ENCODE measurements around the gene LIPM. TPM values are rescaled to one million over a fixed set of nuclear protein-coding genes. Genes with fewer than 3 reads are reported as not detected.

Gene LIPM
- total and polyA plus RNA-seq, 8 donors, result 0.14 TPM; not detected in 7

DNA sequence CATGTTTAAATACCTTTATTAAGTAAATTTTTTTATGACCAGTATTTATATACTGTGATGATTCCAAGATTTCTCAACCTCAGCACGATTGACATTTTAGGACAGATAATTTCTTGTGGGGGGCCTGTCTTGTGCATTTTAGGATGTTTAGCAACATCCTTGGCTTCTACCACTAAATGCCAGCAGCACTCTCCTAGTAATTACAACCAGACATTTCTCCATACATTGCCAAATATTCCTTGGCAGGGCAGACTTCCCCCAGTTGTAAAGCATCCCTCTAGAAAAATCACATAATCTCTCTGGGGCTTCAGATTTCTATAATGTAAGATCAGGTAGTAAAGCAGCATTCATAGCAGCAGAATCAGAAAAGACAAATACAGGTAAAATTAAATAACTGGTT lies 7.8 kb upstream of the LIPM start:
- Histone ChIP-seq H3K9me3 (no peaks in the 10 kb centered on the region), H3K4me1 (peaks cover 0 to 23% of the 10 kb centered on the region in 2 donors), H3K36me3 (no peaks in the 10 kb centered on the region), H3K4me3 (no peak overlapping the region), H3K27ac (no peak overlapping the region), H3K27me3 (peaks cover 0 to 5% of the 10 kb centered on the region in 2 donors)
- intact Hi-C loops (cut with DNase I), result no loop called here
- peak in 1 of 4 donors; percentile 4 for DNase-seq
- TF ChIP-seq, protein P1, sequence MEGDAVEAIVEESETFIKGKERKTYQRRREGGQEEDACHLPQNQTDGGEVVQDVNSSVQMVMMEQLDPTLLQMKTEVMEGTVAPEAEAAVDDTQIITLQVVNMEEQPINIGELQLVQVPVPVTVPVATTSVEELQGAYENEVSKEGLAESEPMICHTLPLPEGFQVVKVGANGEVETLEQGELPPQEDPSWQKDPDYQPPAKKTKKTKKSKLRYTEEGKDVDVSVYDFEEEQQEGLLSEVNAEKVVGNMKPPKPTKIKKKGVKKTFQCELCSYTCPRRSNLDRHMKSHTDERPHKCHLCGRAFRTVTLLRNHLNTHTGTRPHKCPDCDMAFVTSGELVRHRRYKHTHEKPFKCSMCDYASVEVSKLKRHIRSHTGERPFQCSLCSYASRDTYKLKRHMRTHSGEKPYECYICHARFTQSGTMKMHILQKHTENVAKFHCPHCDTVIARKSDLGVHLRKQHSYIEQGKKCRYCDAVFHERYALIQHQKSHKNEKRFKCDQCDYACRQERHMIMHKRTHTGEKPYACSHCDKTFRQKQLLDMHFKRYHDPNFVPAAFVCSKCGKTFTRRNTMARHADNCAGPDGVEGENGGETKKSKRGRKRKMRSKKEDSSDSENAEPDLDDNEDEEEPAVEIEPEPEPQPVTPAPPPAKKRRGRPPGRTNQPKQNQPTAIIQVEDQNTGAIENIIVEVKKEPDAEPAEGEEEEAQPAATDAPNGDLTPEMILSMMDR (IDR thresholded peaks at IDR 0.05), result no peak
- no peak for ATAC-seq

DNA sequence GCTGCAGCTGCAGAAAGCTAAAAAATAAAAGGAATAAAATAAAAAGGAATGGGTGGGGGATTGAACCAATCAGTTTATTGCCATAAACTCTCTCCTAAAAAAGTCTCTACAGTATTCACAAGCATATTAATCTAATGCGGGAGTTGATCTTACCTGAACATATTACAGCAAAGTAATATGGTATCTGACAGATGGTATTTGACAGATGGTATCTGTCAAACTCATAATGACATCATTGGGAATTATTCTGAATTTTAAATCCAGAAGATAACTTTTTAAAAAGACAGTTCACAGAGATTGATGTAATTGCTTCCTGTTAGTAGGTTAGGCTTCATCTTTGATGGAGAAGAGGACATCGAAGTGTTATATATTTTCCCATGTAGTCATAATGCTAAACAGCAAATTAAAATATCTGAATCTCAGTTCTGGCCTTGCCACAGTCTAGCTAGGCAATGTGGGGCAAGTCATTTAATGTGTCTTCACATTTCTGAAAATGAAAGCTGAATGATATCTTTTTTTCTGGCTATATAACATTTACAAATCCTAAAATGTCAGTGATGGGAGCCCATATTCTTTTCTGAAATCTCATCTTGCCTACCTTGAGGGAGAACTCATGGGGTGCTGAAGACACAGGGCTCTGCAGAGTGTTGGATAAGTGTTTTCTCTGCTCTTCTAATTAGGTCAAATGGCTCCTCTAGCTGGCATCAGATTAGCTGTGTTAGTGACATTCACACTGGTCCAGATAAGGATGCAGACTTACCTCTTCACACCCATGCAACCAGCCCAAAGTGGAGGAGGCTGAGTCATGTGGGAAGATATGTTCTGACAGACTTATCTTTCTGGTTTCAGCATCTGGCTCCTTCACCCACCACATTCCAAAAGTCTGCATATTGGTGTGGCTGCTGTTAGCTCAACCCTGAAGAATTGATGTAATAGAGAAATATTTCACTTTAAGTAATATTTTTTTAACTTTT lies 2.1 kb upstream of the LIPM start:
- H3K27ac ChIP-seq, result no peak overlapping the region
- no peaks in the 10 kb centered on the region for H3K4me1 ChIP-seq
- intact Hi-C loops (cut with DNase I), result loop anchor here in 1 of 2 donors (10.0 kb wide), 1 partner anchor 106 kb away; no protein-coding TSS in a partner anchor
- ATAC-seq (no peak), DNase-seq (no peak)
- H3K36me3 ChIP-seq, result no peaks in the 10 kb centered on the region
- H3K9me3 ChIP-seq, result no peaks in the 10 kb centered on the region
- no peak overlapping the region for H3K4me3 ChIP-seq
- peaks cover 0 to 5% of the 10 kb centered on the region in 2 donors for H3K27me3 ChIP-seq
- TF ChIP-seq, protein P1 (IDR thresholded peaks at IDR 0.05), result no peak

DNA sequence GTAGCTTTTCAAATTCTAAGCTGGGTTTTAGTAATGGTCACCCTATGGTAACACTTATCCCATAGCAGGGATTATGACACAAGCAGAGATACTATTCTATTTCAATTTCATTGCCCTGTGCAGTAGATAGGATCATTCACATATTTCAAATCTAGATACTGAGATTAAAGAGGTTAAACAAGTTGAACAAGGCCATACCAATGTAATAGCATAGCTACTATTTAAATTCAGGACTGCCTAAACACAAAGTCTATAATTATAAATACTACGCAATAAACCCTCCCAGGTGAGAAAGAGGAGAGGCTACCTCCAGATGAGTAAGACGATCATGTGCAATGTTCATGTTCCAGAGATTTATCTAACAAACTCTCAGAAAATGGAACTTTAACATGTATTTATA lies 1.1 kb downstream of the LIPM start:
- DNase-seq (no peak), ATAC-seq (no peak)
- Histone ChIP-seq H3K36me3 (no peaks in the 10 kb centered on the region), H3K4me1 (no peaks in the 10 kb centered on the region), H3K4me3 (no peak overlapping the region), H3K9me3 (no peaks in the 10 kb centered on the region), H3K27ac (no peak overlapping the region), H3K27me3 (no peaks in the 10 kb centered on the region)
- TF ChIP-seq, protein P1 (IDR thresholded peaks at IDR 0.05), result no peak
- intact Hi-C loops (cut with DNase I), result loop anchor here in 1 of 2 donors (10.0 kb wide), 1 partner anchor 109 kb away; no protein-coding TSS in a partner anchor

DNA sequence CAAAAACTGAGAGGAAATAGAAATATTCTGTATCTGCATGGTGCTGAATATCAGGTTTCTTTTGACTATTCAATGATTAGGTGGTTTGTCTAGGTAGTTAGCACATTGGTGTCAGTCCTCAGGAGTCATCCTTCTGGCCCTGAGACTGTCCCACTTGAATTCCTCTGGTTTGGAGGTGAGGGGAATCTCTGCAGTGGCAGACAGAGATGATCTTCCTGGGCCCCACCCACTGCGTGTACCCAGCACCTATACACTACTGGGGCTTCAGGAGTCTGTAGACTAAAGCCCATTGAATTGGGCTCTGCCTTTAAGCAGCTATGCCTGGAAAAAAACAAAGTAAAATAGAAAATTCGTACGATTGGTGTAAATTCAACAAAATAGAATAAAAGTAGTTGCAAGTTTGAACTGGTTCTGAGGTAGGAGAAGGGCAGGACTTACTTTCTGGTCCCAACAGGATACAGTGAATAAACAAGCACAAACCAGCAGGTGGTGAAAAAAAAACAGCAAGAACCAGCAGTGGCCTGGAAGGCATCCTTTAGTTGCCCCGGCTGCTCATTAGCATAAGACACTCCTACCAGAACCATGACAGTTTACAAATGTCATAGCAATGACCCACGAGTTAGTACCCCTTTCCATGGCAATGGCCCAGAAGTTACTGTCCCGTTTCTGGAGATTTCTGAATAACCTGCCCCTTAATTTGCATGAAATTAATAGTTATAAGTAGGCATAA lies 1.7 kb downstream of the LIPM start:
- Histone ChIP-seq H3K27me3 (no peaks in the 10 kb centered on the region), H3K36me3 (no peaks in the 10 kb centered on the region), H3K4me3 (no peak overlapping the region), H3K27ac (no peak overlapping the region), H3K9me3 (no peaks in the 10 kb centered on the region), H3K4me1 (no peaks in the 10 kb centered on the region)
- ATAC-seq, result no peak
- no peak for DNase-seq
- intact Hi-C loops (cut with DNase I), result loop anchor here in 1 of 2 donors (10.0 kb wide), 1 partner anchor 109 kb away; no protein-coding TSS in a partner anchor
- TF ChIP-seq, protein P1 (IDR thresholded peaks at IDR 0.05), result no peak

DNA sequence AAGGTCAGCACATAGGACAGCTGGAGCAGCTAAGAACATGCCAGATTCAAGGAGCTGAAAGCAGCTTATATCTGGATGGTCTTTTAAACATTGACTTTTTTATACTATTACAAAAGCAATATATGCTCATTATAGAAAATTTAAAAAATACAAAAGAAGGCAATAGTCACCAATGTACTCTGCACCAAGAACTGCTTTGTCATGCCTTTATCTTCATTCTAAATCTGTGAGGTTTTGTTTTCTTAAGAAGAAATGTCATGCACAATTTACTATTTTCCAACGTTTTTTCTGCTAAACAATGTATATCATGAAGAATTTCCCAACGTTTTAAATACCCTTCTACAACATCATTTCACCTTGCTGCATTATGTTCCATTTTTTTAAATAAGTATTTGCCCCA lies 2.8 kb downstream of the LIPM start:
- DNase-seq, result no peak
- Histone ChIP-seq H3K9me3 (no peaks in the 10 kb centered on the region), H3K4me3 (no peak overlapping the region), H3K27me3 (no peaks in the 10 kb centered on the region), H3K36me3 (no peaks in the 10 kb centered on the region), H3K27ac (no peak overlapping the region), H3K4me1 (no peaks in the 10 kb centered on the region)
- ATAC-seq, result no peak
- intact Hi-C loops (cut with DNase I), result loop anchor here in 1 of 2 donors (10.0 kb wide), 1 partner anchor 111 kb away; no protein-coding TSS in a partner anchor
- TF ChIP-seq, protein P1 (IDR thresholded peaks at IDR 0.05), result no peak

All from left lung (tissue), 10 donors.